Epithelial cell of umbilical artery (primary cell): Measurements from ENCODE around the gene TRIM75. TPM values are rescaled to one million over a fixed set of nuclear protein-coding genes. Genes with fewer than 3 reads are reported as not detected.

Experiments
- total RNA-seq: library from RNA; depleted of rRNA; stranded (reverse); fragments of >200 nt; gene quantifications from 2 replicates; pipeline ENCODE4 v1.2.3, GENCODE V29; 2014

TRIM75 gene
- total RNA-seq = not detected in 2 replicates

DNA sequence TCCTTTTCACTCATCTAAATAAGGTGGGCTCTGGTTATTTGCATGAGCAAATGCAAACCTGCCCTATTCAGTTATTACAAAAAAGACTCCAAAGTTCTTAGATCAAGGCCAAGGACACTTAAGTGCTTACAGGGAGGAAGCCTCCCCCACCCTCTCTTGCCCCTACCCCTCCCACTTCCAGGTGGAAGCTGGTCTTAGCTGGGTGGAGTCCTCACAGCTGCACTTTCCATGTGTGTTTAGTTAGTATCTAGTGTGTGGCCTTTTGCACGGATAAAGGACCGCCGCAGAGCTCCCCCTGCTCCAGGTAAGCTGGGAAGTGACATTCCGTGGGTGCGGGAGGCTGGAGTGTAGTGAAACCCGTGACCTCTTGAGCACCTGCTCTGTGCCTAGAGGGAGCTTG lies at the start of gene TRIM75:
TRIM75 (plus strand) TSS at position 222 of the 400 bp plus-strand sequence. CDS start 5,282 bp downstream, outside the sequence.

GRCh38 chr4:165031436-165032211 lies 22.0 kb upstream of the TRIM75 start, which contains the start of gene TRIM60:
Gene TRIM60, plus strand, starts transcription at chr4:165031999. Its CDS starts 8,074 bp downstream, at chr4:165040073.

Other genes starting within 250 kb of the TRIM75 start
- not detected in 2 replicates for gene APELA, start 176.7 kb upstream of the TRIM75 start, total RNA-seq
- under 0.01 TPM in 1 of 2 replicates, not detected in the other for gene TRIM61, start 76.2 kb upstream of the TRIM75 start, total RNA-seq
- not detected in 2 replicates for gene TRIM60, start 21.9 kb upstream of the TRIM75 start, total RNA-seq
- 4.9 and 13.8 TPM in 2 replicates for gene TMEM192, start 59.0 kb downstream of the TRIM75 start, total RNA-seq
- 32.2 and 41.5 TPM in 2 replicates for gene KLHL2, start 153.7 kb downstream of the TRIM75 start, total RNA-seq